DND-41 (cell line): Measurements from ENCODE around the gene OR8B3.

Source experiments
- CTCF ChIP-seq: IDR thresholded peaks from 2 replicates; pipeline ENCODE4 v1.5.1; 2012; ENCODE audit warnings: borderline replicate concordance, low read length, moderate library complexity, mild to moderate bottlenecking; ENCODE audit not compliant: poor library complexity, severe bottlenecking; ENCODE audit errors: extremely low read depth
- EZH2 ChIP-seq: IDR thresholded peaks from 3 replicates; pipeline ENCODE4 v1.6.1; 2012; ENCODE audit warnings: borderline replicate concordance, low read depth, mild to moderate bottlenecking, moderate library complexity, low read length, inconsistent platforms; ENCODE audit not compliant: severe bottlenecking

GRCh38 chr11:124394408-124394807 lies 4.4 kb downstream of the OR8B3 start:
- TF ChIP-seq CTCF (no peak), EZH2 (no peak)
